ENCODE measurements around the gene TENM4. TPM values are rescaled to one million over a fixed set of nuclear protein-coding genes. Genes with fewer than 3 reads are reported as not detected.

The TENM4 gene
- total RNA-seq, 1 experiment from 2014 or later: 0.39 TPM

GRCh38 chr11:79340535-79340934 is 100.3 kb downstream of the TENM4 start:
- no peak for ATAC-seq
- ChIA-PET CTCF (no interaction called here), POLR2A (no interaction called here)
- no peaks in the 10 kb centered on the region for H3K9me3 ChIP-seq (ENCODE audit: control insufficient read depth, insufficient read depth, low read depth, low read length)
- no TSS peak for BruUV-seq (replicated peaks)
- TF ChIP-seq SIN3A (IDR thresholded peaks at IDR 0.05; ENCODE audit: borderline replicate concordance, insufficient read depth, low read depth, low read length) (no peak), REST (IDR thresholded peaks at IDR 0.05; ENCODE audit: insufficient read depth in 1 of 2, low read depth in 2 of 2, low read length in 1 of 2) (no peak), TCF7L2 (IDR thresholded peaks at IDR 0.05; ENCODE audit: low read depth, low read length) (no peak), POLR2AphosphoS5 (IDR thresholded peaks at IDR 0.05; ENCODE audit: low read depth, low read length) (no peak)
- TF ChIP-seq, protein P1, sequence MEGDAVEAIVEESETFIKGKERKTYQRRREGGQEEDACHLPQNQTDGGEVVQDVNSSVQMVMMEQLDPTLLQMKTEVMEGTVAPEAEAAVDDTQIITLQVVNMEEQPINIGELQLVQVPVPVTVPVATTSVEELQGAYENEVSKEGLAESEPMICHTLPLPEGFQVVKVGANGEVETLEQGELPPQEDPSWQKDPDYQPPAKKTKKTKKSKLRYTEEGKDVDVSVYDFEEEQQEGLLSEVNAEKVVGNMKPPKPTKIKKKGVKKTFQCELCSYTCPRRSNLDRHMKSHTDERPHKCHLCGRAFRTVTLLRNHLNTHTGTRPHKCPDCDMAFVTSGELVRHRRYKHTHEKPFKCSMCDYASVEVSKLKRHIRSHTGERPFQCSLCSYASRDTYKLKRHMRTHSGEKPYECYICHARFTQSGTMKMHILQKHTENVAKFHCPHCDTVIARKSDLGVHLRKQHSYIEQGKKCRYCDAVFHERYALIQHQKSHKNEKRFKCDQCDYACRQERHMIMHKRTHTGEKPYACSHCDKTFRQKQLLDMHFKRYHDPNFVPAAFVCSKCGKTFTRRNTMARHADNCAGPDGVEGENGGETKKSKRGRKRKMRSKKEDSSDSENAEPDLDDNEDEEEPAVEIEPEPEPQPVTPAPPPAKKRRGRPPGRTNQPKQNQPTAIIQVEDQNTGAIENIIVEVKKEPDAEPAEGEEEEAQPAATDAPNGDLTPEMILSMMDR (IDR thresholded peaks at IDR 0.05): no peak
- H3K4me3 ChIP-seq (ENCODE audit: low read depth in 2 of 2, low read length in 2 of 2): no peak overlapping the region
- peaks cover 3% of the 10 kb centered on the region for H3K27me3 ChIP-seq (ENCODE audit: control insufficient read depth, insufficient read depth, low read length)
- H3K4me1 ChIP-seq (ENCODE audit: control insufficient read depth, insufficient read depth, low read length): no peaks in the 10 kb centered on the region
- DNase-seq (ENCODE audit: low read depth, low spot score): no peak
- H3K36me3 ChIP-seq (ENCODE audit: control insufficient read depth, insufficient read depth, low read length): no peaks in the 10 kb centered on the region
- in situ Hi-C loops (cut with HindIII; ENCODE audit: low pct_unique_long_range_greater_than_20kb, low sequenced_read_pairs): no loop called here
- intact Hi-C loops (cut with micrococcal nuclease; ENCODE audit: unreplicated experiment): no loop called here
- H3K27ac ChIP-seq (ENCODE audit: low read length): no peak overlapping the region

GRCh38 chr11:79336797-79337517 is 103.9 kb downstream of the TENM4 start:
- Histone ChIP-seq H3K36me3 (ENCODE audit: control insufficient read depth, insufficient read depth, low read length) (no peaks in the 10 kb centered on the region), H3K27ac (ENCODE audit: low read length) (no peak overlapping the region), H3K4me1 (ENCODE audit: control insufficient read depth, insufficient read depth, low read length) (no peaks in the 10 kb centered on the region), H3K27me3 (ENCODE audit: control insufficient read depth, insufficient read depth, low read length) (no peaks in the 10 kb centered on the region; the same call in 1 of the 2 replicates), H3K4me3 (ENCODE audit: low read depth in 2 of 2, low read length in 2 of 2) (no peak overlapping the region), H3K9me3 (ENCODE audit: control insufficient read depth, insufficient read depth, low read depth, low read length) (no peaks in the 10 kb centered on the region)
- DNase-seq (ENCODE audit: low read depth, low spot score) (no peak), ATAC-seq (no peak)
- POLR2A ChIA-PET: no interaction called here
- intact Hi-C loops (cut with micrococcal nuclease; ENCODE audit: unreplicated experiment) (no loop called here), in situ Hi-C loops (cut with HindIII; ENCODE audit: low pct_unique_long_range_greater_than_20kb, low sequenced_read_pairs) (no loop called here)
- no peak for TF ChIP-seq POLR2AphosphoS5 (IDR thresholded peaks at IDR 0.05; ENCODE audit: low read depth, low read length)
- TF ChIP-seq SIN3A (IDR thresholded peaks at IDR 0.05; ENCODE audit: borderline replicate concordance, insufficient read depth, low read depth, low read length): no peak
- TF ChIP-seq, protein P1 (IDR thresholded peaks at IDR 0.05): no peak
- TF ChIP-seq REST (IDR thresholded peaks at IDR 0.05; ENCODE audit: insufficient read depth in 1 of 2, low read depth in 2 of 2, low read length in 1 of 2): no peak
- no peak for TF ChIP-seq TCF7L2 (IDR thresholded peaks at IDR 0.05; ENCODE audit: low read depth, low read length)
- no TSS peak for BruUV-seq (replicated peaks)
- CTCF ChIA-PET: no interaction called here
